Endothelial cell of umbilical vein (primary cell): ENCODE measurements around the gene TBC1D7. TPM values are rescaled to one million over a fixed set of nuclear protein-coding genes. Genes with fewer than 3 reads are reported as not detected.
A peak's percentile ranks its signal among the peaks of the same experiment; 100 is the strongest.

ENCODE experiments used
- BruUV-seq: library from RNA; stranded (reverse); fragments of 400-500 nt; replicated peaks from 2 replicates; lab custom pipeline; 2021; lab: Mats Ljungman, UMichigan
- CTCF ChIA-PET: fragments of 300-600, 350-600 bp; sonication (Branson Sonifier 250); formaldehyde crosslinking; loops from one replicate; lab custom pipeline; 2021; ENCODE audit warnings: antibody characterized with exemption, inconsistent platforms; lab: Charles Lee
- POLR2A ChIA-PET: fragments of 300-600, 350-600 bp; sonication (Branson Sonifier 250); formaldehyde crosslinking; loops from one replicate; lab custom pipeline; 2021; ENCODE audit warnings: antibody characterized with exemption, inconsistent platforms; lab: Charles Lee
- DNase-seq: peaks from one replicate; pipeline ENCODE4 v3.0.0-alpha.2; 2011; ENCODE audit warnings: low read depth, low spot score
- FAIRE-seq: peaks from 2 replicates; lab custom pipeline; 2011; peaks lifted over from hg19 to GRCh38; lab: Jason Lieb, UNC
- H2AFZ ChIP-seq: 2 replicates; pipeline ENCODE4 v1.6.0; 2012; ENCODE audit warnings: low read depth, low read length, control low read depth, inconsistent platforms
- H3K27ac ChIP-seq: 2 replicates; pipeline ENCODE4 v1.5.1; 2011; ENCODE audit warnings: low read depth, mild to moderate bottlenecking, control low read depth, low read length, moderate library complexity; ENCODE audit not compliant: insufficient read depth
- H3K27me3 ChIP-seq, 2 experiments: 2 replicates each; pipeline versions ENCODE4 v1.6.0 to v1.6.1; 2011; ENCODE audit warnings: low read length in 2 of 2, mixed read lengths in 1 of 2; ENCODE audit not compliant: control insufficient read depth in 2 of 2, insufficient read depth in 2 of 2
- H3K36me3 ChIP-seq, 2 experiments: 2 replicates in 1 of 2; 3 replicates in 1 of 2; pipeline ENCODE4 v1.5.1; 2011; ENCODE audit warnings: low read length in 2 of 2, mild to moderate bottlenecking in 1 of 2, moderate library complexity in 1 of 2; ENCODE audit not compliant: control insufficient read depth in 2 of 2, insufficient read depth in 2 of 2; ENCODE audit errors: extremely low read depth in 1 of 2
- H3K4me1 ChIP-seq: 3 replicates; pipeline ENCODE4 v1.5.1; 2011; ENCODE audit warnings: mild to moderate bottlenecking, low read length; ENCODE audit not compliant: control insufficient read depth, insufficient read depth; ENCODE audit errors: extremely low read depth
- H3K4me2 ChIP-seq: 2 replicates; pipeline ENCODE4 v1.6.1; 2011; ENCODE audit warnings: low read length, control low read depth, mixed read lengths; ENCODE audit not compliant: insufficient read depth
- H3K4me3 ChIP-seq, 3 experiments: fragments of 200-600 bp in 1 of 3; sonication (generic), shearing (Covaris generic) in 1 of 3; replicated peaks in 1 of 3; 2 replicates each; pipeline ENCODE4 v1.5.1; 2011 to 2016; ENCODE audit warnings: control low read depth in 3 of 3, low read length in 3 of 3, mild to moderate bottlenecking in 2 of 3, inconsistent platforms in 1 of 3, low read depth in 1 of 3, moderate library complexity in 1 of 3; ENCODE audit not compliant: insufficient read depth in 1 of 3
- H3K79me2 ChIP-seq: 2 replicates; pipeline ENCODE4 v1.6.0; 2012; ENCODE audit warnings: low read length, inconsistent platforms; ENCODE audit not compliant: control insufficient read depth, insufficient read depth
- H3K9ac ChIP-seq: replicated peaks from 2 replicates; pipeline ENCODE3; 2011; ENCODE audit warnings: low read length, control low read depth; ENCODE audit not compliant: insufficient read depth; ENCODE audit errors: extremely low read depth
- H3K9me1 ChIP-seq: replicated peaks from 3 replicates; pipeline ENCODE4 v1.6.0; 2011; ENCODE audit warnings: mild to moderate bottlenecking, low read length; ENCODE audit not compliant: control insufficient read depth, insufficient read depth; ENCODE audit errors: extremely low read depth
- H3K9me3 ChIP-seq: replicated peaks from 2 replicates; pipeline ENCODE4 v1.5.1; 2012; ENCODE audit warnings: low read length, inconsistent platforms; ENCODE audit not compliant: control insufficient read depth, insufficient read depth
- H4K20me1 ChIP-seq: replicated peaks from 2 replicates; pipeline ENCODE3; 2011; ENCODE audit warnings: mild to moderate bottlenecking, low read length; ENCODE audit not compliant: control insufficient read depth, insufficient read depth; ENCODE audit errors: extremely low read depth
- EZH2 ChIP-seq: IDR thresholded peaks from 2 replicates; pipeline ENCODE4 v1.6.1; 2012; ENCODE audit warnings: borderline replicate concordance, low read depth, mild to moderate bottlenecking, moderate library complexity, low read length, inconsistent platforms; ENCODE audit not compliant: severe bottlenecking
- FOS ChIP-seq: IDR thresholded peaks from 2 replicates; pipeline ENCODE4 v1.6.1; 2011; ENCODE audit warnings: mild to moderate bottlenecking, low read length, moderate library complexity, borderline replicate concordance; ENCODE audit not compliant: insufficient read depth
- GATA2 ChIP-seq: IDR thresholded peaks from 2 replicates; pipeline ENCODE4 v1.7.0; 2011; ENCODE audit warnings: low read depth, mild to moderate bottlenecking, moderate library complexity, mixed read lengths, low read length; ENCODE audit not compliant: insufficient read length, insufficient read depth
- JUN ChIP-seq: IDR thresholded peaks from 2 replicates; pipeline ENCODE4 v1.6.1; 2011; ENCODE audit warnings: borderline replicate concordance, low read depth; ENCODE audit not compliant: insufficient read length, insufficient read depth
- MYC ChIP-seq: IDR thresholded peaks from one replicate; pipeline ENCODE4 v1.6.1; 2011; ENCODE audit warnings: mild to moderate bottlenecking, low read depth, low read length
- POLR2A ChIP-seq: IDR thresholded peaks from 2 replicates; pipeline ENCODE4 v1.6.1; 2012; ENCODE audit warnings: low read depth, mild to moderate bottlenecking, control low read depth, low read length
- POLR2AphosphoS5 ChIP-seq: IDR thresholded peaks from 2 replicates; pipeline ENCODE4 v1.6.1; 2012; ENCODE audit warnings: low read depth, mild to moderate bottlenecking, control low read depth, low read length, moderate library complexity; ENCODE audit not compliant: insufficient read depth
- dilution Hi-C: fragments of 300-500 bp; cut with MboI; formaldehyde crosslinking; loops from one replicate; pipeline ENCODE4 v1.15.0; 2019; ENCODE audit warnings: low sequenced_read_pairs; ENCODE audit not compliant: extremely low pct_ligation_motif_present
- intact Hi-C: fragments of 100-400 bp; cut with micrococcal nuclease; formaldehyde crosslinking; loops from one replicate; pipeline ENCODE4 v1.10.0; 2022
- polyA plus RNA-seq, 4 experiments: library from polyadenylated mRNA; depleted of rRNA in 3 of 4; stranded (reverse) in 3 of 4; unstranded in 1 of 4; fragments of >200 nt; gene quantifications; 2 replicates each; pipeline versions ENCODE4 v1.2.1 to v1.2.3, GENCODE V29; 2011 to 2012; ENCODE audit warnings: missing spikeins in 1 of 4
- total RNA-seq: library from RNA; stranded (reverse); gene quantifications from 2 replicates; pipeline ENCODE4 v1.2.3, GENCODE V29; 2021
- TF ChIP-seq, protein P1 (sequence below): IDR thresholded peaks from 2 replicates; pipeline ENCODE4 v1.6.1; 2011; ENCODE audit not compliant: insufficient read depth, insufficient read length
- TF ChIP-seq, protein P2 (sequence below), 2 donors: IDR thresholded peaks; 1 replicate in 1 of 2; 2 replicates in 1 of 2; pipeline ENCODE4 v1.5.1; 2011; ENCODE audit warnings: low read length in 2 of 2, mild to moderate bottlenecking in 2 of 2, moderate library complexity in 2 of 2, control low read depth in 1 of 2, inconsistent platforms in 1 of 2, low read depth in 1 of 2; ENCODE audit not compliant: insufficient read depth in 1 of 2; ENCODE audit errors: extremely low read depth in 1 of 2

TBC1D7 gene
- total and polyA plus RNA-seq, 2 donors (not counting 3 experiments of a cell fraction or from before 2014, with no cell fraction given), result 26.6 to 28.1 TPM

DNA sequence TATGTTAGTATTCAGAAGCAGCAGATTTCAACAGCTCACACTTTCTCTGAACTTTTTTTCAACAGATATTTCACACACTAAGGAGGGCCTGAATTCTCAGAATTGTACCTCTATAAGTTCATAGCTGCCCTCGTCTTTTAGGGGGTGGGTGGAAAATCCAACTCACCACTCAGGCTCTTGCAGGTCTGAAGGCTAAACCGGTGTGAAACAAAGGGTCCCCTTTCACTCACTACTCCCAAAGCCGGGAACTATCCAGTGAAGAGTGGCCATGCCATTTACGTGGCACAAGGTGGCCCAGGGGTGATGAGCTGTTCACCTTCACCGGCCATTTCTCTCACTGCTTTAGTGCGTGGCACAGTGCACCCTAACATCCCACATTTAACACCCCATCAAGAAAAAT, 24.2 kb downstream of the TBC1D7 start:
- Histone ChIP-seq H3K27me3 (no peaks in the 10 kb centered on the region), H3K36me3 (peaks cover 0 to 6% of the 10 kb centered on the region in 2 experiments), H3K9me3 (no peaks in the 10 kb centered on the region), H3K9ac (peak overlapping the region; percentile 72), H3K79me2 (no peaks in the 10 kb centered on the region), H3K27ac (peak overlapping the region; percentile 86), H3K4me3 (no peak overlapping the region), H2AFZ (no peak overlapping the region), H3K4me2 (peak overlapping the region; percentile 54), H3K9me1 (no peaks in the 10 kb centered on the region), H3K4me1 (peaks cover 47% of the 10 kb centered on the region), H4K20me1 (no peaks in the 10 kb centered on the region)
- dilution Hi-C loops, result no loop called here
- ChIA-PET CTCF (interaction anchor here (0.8 to 3.5 kb wide), 7 partner anchors 18 to 393 kb away, joined by 3 to 23 read pairs (median 4); partner anchors contain the start of genes NOL7 and SIRT5), POLR2A (interaction anchor here (0.6 kb wide), 1 partner anchor 12 kb away, joined by 4 read pairs; no protein-coding TSS in a partner anchor)
- TF ChIP-seq POLR2AphosphoS5 (no peak), EZH2 (no peak), MYC (no peak), GATA2 (no peak), FOS (no peak), POLR2A (no peak), JUN (no peak)
- TF ChIP-seq, protein P1, sequence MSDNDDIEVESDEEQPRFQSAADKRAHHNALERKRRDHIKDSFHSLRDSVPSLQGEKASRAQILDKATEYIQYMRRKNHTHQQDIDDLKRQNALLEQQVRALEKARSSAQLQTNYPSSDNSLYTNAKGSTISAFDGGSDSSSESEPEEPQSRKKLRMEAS, result no peak
- TF ChIP-seq, protein P2, sequence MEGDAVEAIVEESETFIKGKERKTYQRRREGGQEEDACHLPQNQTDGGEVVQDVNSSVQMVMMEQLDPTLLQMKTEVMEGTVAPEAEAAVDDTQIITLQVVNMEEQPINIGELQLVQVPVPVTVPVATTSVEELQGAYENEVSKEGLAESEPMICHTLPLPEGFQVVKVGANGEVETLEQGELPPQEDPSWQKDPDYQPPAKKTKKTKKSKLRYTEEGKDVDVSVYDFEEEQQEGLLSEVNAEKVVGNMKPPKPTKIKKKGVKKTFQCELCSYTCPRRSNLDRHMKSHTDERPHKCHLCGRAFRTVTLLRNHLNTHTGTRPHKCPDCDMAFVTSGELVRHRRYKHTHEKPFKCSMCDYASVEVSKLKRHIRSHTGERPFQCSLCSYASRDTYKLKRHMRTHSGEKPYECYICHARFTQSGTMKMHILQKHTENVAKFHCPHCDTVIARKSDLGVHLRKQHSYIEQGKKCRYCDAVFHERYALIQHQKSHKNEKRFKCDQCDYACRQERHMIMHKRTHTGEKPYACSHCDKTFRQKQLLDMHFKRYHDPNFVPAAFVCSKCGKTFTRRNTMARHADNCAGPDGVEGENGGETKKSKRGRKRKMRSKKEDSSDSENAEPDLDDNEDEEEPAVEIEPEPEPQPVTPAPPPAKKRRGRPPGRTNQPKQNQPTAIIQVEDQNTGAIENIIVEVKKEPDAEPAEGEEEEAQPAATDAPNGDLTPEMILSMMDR (IDR thresholded peaks at IDR 0.05; ENCODE audit: extremely low read depth in 1 of 2, insufficient read depth in 1 of 2, low read depth in 1 of 2, low read length in 2 of 2), result no peak
- DNase-seq, result no peak
- no TSS peak for BruUV-seq
- no peak for FAIRE-seq
- intact Hi-C loops, result loop anchor here (10.0 kb wide), 3 partner anchors 389 to 669 kb away; partner anchors contain the start of gene RANBP9
